K562 (cell line): ENCODE measurements around the gene ANKLE1. TPM values are rescaled to one million over a fixed set of nuclear protein-coding genes. Genes with fewer than 3 reads are reported as not detected.

ENCODE experiments used
- ATAC-seq: fragments of 200-7000 bp; cut with Tn5 transposase; 3 replicates; pipeline ENCODE4 v1.9.1; 2020; ENCODE audit warnings: moderate library complexity
- BruUV-seq: library from RNA; stranded (reverse); fragments of 400-500 nt; replicated peaks from 2 replicates; lab custom pipeline; 2021; lab: Mats Ljungman, UMichigan
- CTCF ChIA-PET: fragments of 300-600 bp; formaldehyde crosslinking; extraction: SDS; loops from one replicate; lab custom pipeline; 2021; ENCODE audit warnings: low intra/inter-chr PET ratio; lab: Yijun Ruan, JAX
- POLR2A ChIA-PET: fragments of 300-600, 350-650 bp; sonication (Branson Sonifier 250); formaldehyde crosslinking; extraction: SDS; loops from one replicate; lab custom pipeline; 2021; ENCODE audit warnings: antibody characterized with exemption, inconsistent platforms; lab: Yijun Ruan, JAX
- DNase-seq, 4 experiments: peaks; one replicate each; pipeline versions ENCODE4 v3.0.0 to v3.0.0-alpha.2; 2011 to 2018; ENCODE audit warnings: low spot score in 3 of 4, mixed read lengths in 3 of 4; ENCODE audit errors: extremely low read depth in 1 of 4
- FAIRE-seq: peaks from 2 replicates; lab custom pipeline; 2011; peaks lifted over from hg19 to GRCh38; lab: Jason Lieb, UNC
- H2AFZ ChIP-seq: 2 replicates; pipeline ENCODE4 v1.6.0; 2011; ENCODE audit warnings: low read depth, low read length, control low read depth, inconsistent platforms
- H3K27ac ChIP-seq: fragments of 200-600 bp; 3 replicates; pipeline ENCODE4 v1.8.0; 2011; ENCODE audit warnings: low read depth, mild to moderate bottlenecking, control low read depth, inconsistent platforms, low read length, moderate library complexity, mixed read lengths; ENCODE audit errors: extremely low read depth
- H3K27me3 ChIP-seq, 2 experiments: fragments of 300-600 bp in 1 of 2; 2 replicates in 1 of 2; 3 replicates in 1 of 2; pipeline versions ENCODE4 v1.6.0 to v1.8.0; 2011; ENCODE audit warnings: inconsistent platforms in 2 of 2, low read length in 2 of 2, mild to moderate bottlenecking in 1 of 2, mixed read lengths in 1 of 2, moderate library complexity in 1 of 2; ENCODE audit not compliant: control insufficient read depth in 2 of 2, insufficient read depth in 2 of 2
- H3K36me3 ChIP-seq: fragments of 300-600 bp; 3 replicates; pipeline ENCODE4 v1.8.0; 2011; ENCODE audit warnings: mild to moderate bottlenecking, low read length, inconsistent platforms; ENCODE audit not compliant: control insufficient read depth, insufficient read depth
- H3K4me1 ChIP-seq, 2 experiments: fragments of 200-600 bp in 1 of 2; replicated peaks in 1 of 2; 2 replicates in 1 of 2; 3 replicates in 1 of 2; pipeline versions ENCODE4 v1.5.1 to v1.8.0; 2011; ENCODE audit warnings: inconsistent platforms in 2 of 2, low read length in 2 of 2, mild to moderate bottlenecking in 1 of 2, mixed read lengths in 1 of 2, moderate library complexity in 1 of 2; ENCODE audit not compliant: control insufficient read depth in 2 of 2, insufficient read depth in 2 of 2
- H3K4me2 ChIP-seq: 2 replicates; pipeline ENCODE4 v1.6.1; 2011; ENCODE audit warnings: low read length, control low read depth, inconsistent platforms, mixed read lengths; ENCODE audit not compliant: insufficient read depth
- H3K4me3 ChIP-seq: fragments of 200-600 bp; sonication (generic), shearing (Covaris generic); 2 replicates; pipeline ENCODE4 v1.5.1; 2016; ENCODE audit warnings: control low read depth, inconsistent platforms
- H3K79me2 ChIP-seq: fragments of 200-600 bp; 3 replicates; pipeline ENCODE4 v1.8.0; 2011; ENCODE audit warnings: low read length, inconsistent platforms; ENCODE audit not compliant: control insufficient read depth, insufficient read depth
- H3K9ac ChIP-seq, 2 experiments: 2 replicates each; pipeline versions ENCODE4 v1.6.0 to v1.6.1; 2011; ENCODE audit warnings: low read depth in 2 of 2, low read length in 2 of 2, control low read depth in 1 of 2, inconsistent platforms in 1 of 2, mild to moderate bottlenecking in 1 of 2, mixed read lengths in 1 of 2; ENCODE audit not compliant: insufficient read depth in 1 of 2
- H3K9me1 ChIP-seq: one replicate; pipeline ENCODE4 v1.6.0; 2011; ENCODE audit warnings: inconsistent platforms, mild to moderate bottlenecking, low read length, moderate library complexity; ENCODE audit not compliant: control insufficient read depth, insufficient read depth
- H3K9me3 ChIP-seq: replicated peaks from 2 replicates; pipeline ENCODE4 v1.5.1; 2011; ENCODE audit warnings: low read depth, low read length, inconsistent platforms; ENCODE audit not compliant: control insufficient read depth, insufficient read depth
- H4K20me1 ChIP-seq: replicated peaks from 2 replicates; pipeline ENCODE4 v1.6.1; 2011; ENCODE audit warnings: low read length, inconsistent platforms, mixed read lengths; ENCODE audit not compliant: control insufficient read depth, insufficient read depth
- ASH1L ChIP-seq: fragments of 450-650 bp; IDR thresholded peaks from 2 replicates; pipeline ENCODE4 v1.6.1; 2018; ENCODE audit warnings: borderline replicate concordance, mild to moderate bottlenecking, low read depth; ENCODE audit not compliant: partially characterized antibody
- BRF1 ChIP-seq: IDR thresholded peaks from 3 replicates; pipeline ENCODE4 v1.6.1; 2011; ENCODE audit warnings: borderline replicate concordance, mild to moderate bottlenecking; ENCODE audit not compliant: insufficient read length; ENCODE audit errors: extremely low read depth
- DACH1 ChIP-seq: fragments of 450-650 bp; IDR thresholded peaks from 2 replicates; pipeline ENCODE4 v1.6.1; 2018; ENCODE audit not compliant: partially characterized antibody
- ESRRB ChIP-seq: fragments of 250-450 bp; sonication (Bioruptor Pico); IDR thresholded peaks from 2 replicates; pipeline ENCODE4 v1.5.0; 2020; ENCODE audit warnings: mild to moderate bottlenecking, moderate library complexity, borderline replicate concordance
- ETV5 ChIP-seq: sonication (generic); formaldehyde crosslinking; IDR thresholded peaks from 2 replicates; pipeline ENCODE4 v1.4.0; 2020; ENCODE audit warnings: low read depth, mild to moderate bottlenecking, missing genetic modification reagents
- EWSR1 ChIP-seq: fragments of 450-650 bp; IDR thresholded peaks from 2 replicates; pipeline ENCODE4 v1.6.1; 2018; ENCODE audit warnings: borderline replicate concordance, mild to moderate bottlenecking, low read depth, moderate library complexity; ENCODE audit not compliant: partially characterized antibody
- FOS ChIP-seq: IDR thresholded peaks from 3 replicates; pipeline ENCODE4 v1.6.1; 2011; ENCODE audit not compliant: insufficient read length; ENCODE audit errors: extremely low read depth
- GTF2A2 ChIP-seq: IDR thresholded peaks from 2 replicates; pipeline ENCODE4 v1.6.1; 2016; ENCODE audit warnings: mild to moderate bottlenecking, missing genetic modification characterization, missing compliant biosample characterization
- JUNB ChIP-seq: fragments of 450-650 bp; formaldehyde crosslinking; conservative IDR thresholded peaks from 2 replicates; pipeline ENCODE4 v1.4.0; 2020; ENCODE audit warnings: mild to moderate bottlenecking
- MEIS2 ChIP-seq: fragments of 450-650 bp; IDR thresholded peaks from 2 replicates; pipeline ENCODE4 v1.6.1; 2014; ENCODE audit warnings: mild to moderate bottlenecking; ENCODE audit not compliant: partially characterized antibody
- PHB ChIP-seq: fragments of 250-450 bp; sonication (Bioruptor Pico); IDR thresholded peaks from 2 replicates; pipeline ENCODE4 v1.5.0; 2021
- PRMT5 ChIP-seq: sonication (generic); formaldehyde crosslinking; IDR thresholded peaks from 2 replicates; pipeline ENCODE4 v1.5.0; 2020; ENCODE audit warnings: missing genetic modification reagents
- PRPF4 ChIP-seq: fragments of 200-400 bp; formaldehyde crosslinking; IDR thresholded peaks from one replicate; pipeline ENCODE4 v1.6.1; 2017; ENCODE audit warnings: low read length, low read depth, mild to moderate bottlenecking; ENCODE audit not compliant: insufficient read depth, poor library complexity, severe bottlenecking
- RBBP5 ChIP-seq: fragments of 200-600 bp; sonication (generic); IDR thresholded peaks from 2 replicates; pipeline ENCODE4 v1.6.1; 2012; ENCODE audit warnings: borderline replicate concordance, mild to moderate bottlenecking, low read length, control low read depth, inconsistent platforms; ENCODE audit not compliant: insufficient read depth, poor library complexity, severe bottlenecking
- SMARCE1 ChIP-seq: fragments of 450-650 bp; IDR thresholded peaks from 2 replicates; pipeline ENCODE4 v1.7.1; 2016; ENCODE audit warnings: mild to moderate bottlenecking
- SRSF9 ChIP-seq: fragments of 200-400 bp; formaldehyde crosslinking; IDR thresholded peaks from 2 replicates; pipeline ENCODE4 v1.6.1; 2017; ENCODE audit warnings: low read depth, low read length, borderline replicate concordance
- XRCC4 ChIP-seq: IDR thresholded peaks from one replicate; pipeline ENCODE4 v1.6.1; 2011; ENCODE audit not compliant: insufficient read depth, insufficient read length; ENCODE audit errors: extremely low read depth
- ZKSCAN3 ChIP-seq: fragments of 250-450 bp; sonication (Bioruptor Pico); IDR thresholded peaks from 2 replicates; pipeline ENCODE4 v1.4.0; 2020
- ZNF24 ChIP-seq: fragments of 450-650 bp; IDR thresholded peaks from 2 replicates; pipeline ENCODE4 v1.6.1; 2016
- ZNF324 ChIP-seq: fragments of 250-450 bp; sonication (Bioruptor Pico); IDR thresholded peaks from 2 replicates; pipeline ENCODE4 v1.4.0; 2020; ENCODE audit warnings: mild to moderate bottlenecking
- WGBS: fragments of 100-300 bp; shearing (Covaris generic); methylation state at CpG from one replicate; pipeline ENCODE4 v1.1.6; 2016; ENCODE audit warnings: low coverage, mixed read lengths; ENCODE audit not compliant: insufficient coverage; ENCODE audit errors: missing lambda C conversion rate; 5-methylcytosine and 5-hydroxymethylcytosine counted together
- in situ Hi-C: fragments of 300-500 bp; cut with MboI; formaldehyde crosslinking; loops from 4 replicates; pipeline ENCODE4 v1.15.0; 2018; ENCODE audit warnings: inconsistent platforms, mixed read lengths
- intact Hi-C: fragments of 100-400 bp; cut with micrococcal nuclease; formaldehyde crosslinking; loops from 2 replicates; pipeline ENCODE4 v1.14.2; 2022
- polyA plus RNA-seq, 8 experiments: library from polyadenylated mRNA; depleted of rRNA in 4 of 8; stranded (reverse) in 5 of 8; unstranded in 3 of 8; fragments of >200 nt; fragmentation: Nextera tagmentation in 2 of 8; fragmentation: Illumina TruSeq in 1 of 8; extraction: Ambion mirVana in 2 of 8; extraction: Trizol in 1 of 8; gene quantifications; 2 replicates each; pipeline versions ENCODE4 v1.2.1 to v1.2.3, GENCODE V29; 2011 to 2014; ENCODE audit warnings: inconsistent platforms in 1 of 8, missing spikeins in 1 of 8
- total RNA-seq, 7 experiments: library from RNA; depleted of rRNA in 6 of 7; stranded (reverse); fragments of >200 nt in 6 of 7; fragmentation: Illumina TruSeq in 2 of 7; extraction: Trizol in 2 of 7; gene quantifications; 2 replicates each; pipeline versions ENCODE4 v1.2.1 to v1.2.3, GENCODE V29; 2011 to 2021; ENCODE audit warnings: low replicate concordance in 1 of 7
- TF ChIP-seq, protein P1 (sequence below): IDR thresholded peaks from 3 replicates; pipeline ENCODE4 v1.6.1; 2011; ENCODE audit warnings: borderline replicate concordance, mild to moderate bottlenecking; ENCODE audit not compliant: insufficient read length, insufficient read depth

Gene ANKLE1
- total and polyA plus RNA-seq, 9 of the 15 experiments (the other 6 are each of a cell fraction or from before 2014, with no cell fraction given) = 0.63 to 9.2 (median 2.9) TPM

- Histone ChIP-seq H3K9ac (peak within 1 kb of the TSS; percentile 69 to 90), H3K4me2 (peak within 1 kb of the TSS; percentile 76), H3K9me3 (no peaks in the 10 kb centered on the region; the same call in 1 of the 2 replicates), H3K36me3 (peaks cover 21% of the 10 kb centered on the region; the same call in 1 of the 3 replicates), H3K27ac (peak within 1 kb of the TSS; percentile 75), H3K9me1 (no peaks in the 10 kb centered on the region), H3K4me1 (peaks cover 29 to 73% of the 10 kb centered on the region in 2 experiments; a peak in 4 of 5 replicates), H3K4me3 (peak within 1 kb of the TSS; percentile 69), H4K20me1 (no peaks in the 10 kb centered on the region; the same call in 1 of the 2 replicates), H3K27me3 (no peaks in the 10 kb centered on the region), H3K79me2 (peaks cover 24% of the 10 kb centered on the region), H2AFZ (peak within 1 kb of the TSS; percentile 90)
- DNase-seq (peak; percentile 85 to 100 (median 91)), ATAC-seq (peak; percentile 67), FAIRE-seq (peak; percentile 88)
- POLR2A ChIA-PET = interaction anchor here (0.6 to 7.9 kb wide), 8 partner anchors 8 to 249 kb away, joined by 3 to 78 read pairs (median 4); partner anchors contain the start of genes BST2, DDA1 and TMEM221
- intact Hi-C loops = loop anchor here (1.0 to 2.0 kb wide), 2 partner anchors 25 to 42 kb away; partner anchors contain the start of gene DDA1
- CTCF ChIA-PET = interaction anchor here (1.5 kb wide), 1 partner anchor 29 kb away, joined by 3 read pairs; the partner anchor contains the start of gene MRPL34
- in situ Hi-C loops = no loop called here
- 2% methylated on average over 82 of the region's 86 CpGs for WGBS
- BruUV-seq = no TSS peak
- no peak for TF ChIP-seq FOS
- no peak for TF ChIP-seq SRSF9
- TF ChIP-seq PRPF4 = peak; percentile 41
- 0 out of 2 replicates have a peak, but pooled peaks have one; percentile 30 for TF ChIP-seq SMARCE1
- TF ChIP-seq XRCC4 = no peak
- no peak for TF ChIP-seq EWSR1
- TF ChIP-seq MEIS2 = peak; percentile 65
- no peak for TF ChIP-seq GTF2A2 (tag)
- peak; percentile 96 for TF ChIP-seq DACH1
- peak; percentile 55 for TF ChIP-seq RBBP5
- TF ChIP-seq JUNB (CRISPR knock-in tag) = no peak
- peak; percentile 71; the same call in 1 of the 2 replicates for TF ChIP-seq PRMT5 (CRISPR knock-in tag)
- peak; percentile 57; the same call in 1 of the 2 replicates for TF ChIP-seq PHB (CRISPR knock-in tag)
- TF ChIP-seq, protein P1, sequence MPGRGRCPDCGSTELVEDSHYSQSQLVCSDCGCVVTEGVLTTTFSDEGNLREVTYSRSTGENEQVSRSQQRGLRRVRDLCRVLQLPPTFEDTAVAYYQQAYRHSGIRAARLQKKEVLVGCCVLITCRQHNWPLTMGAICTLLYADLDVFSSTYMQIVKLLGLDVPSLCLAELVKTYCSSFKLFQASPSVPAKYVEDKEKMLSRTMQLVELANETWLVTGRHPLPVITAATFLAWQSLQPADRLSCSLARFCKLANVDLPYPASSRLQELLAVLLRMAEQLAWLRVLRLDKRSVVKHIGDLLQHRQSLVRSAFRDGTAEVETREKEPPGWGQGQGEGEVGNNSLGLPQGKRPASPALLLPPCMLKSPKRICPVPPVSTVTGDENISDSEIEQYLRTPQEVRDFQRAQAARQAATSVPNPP = no peak
- no peak for TF ChIP-seq BRF1
- TF ChIP-seq ETV5 = no peak; the same call in 1 of the 2 replicates
- no peak for TF ChIP-seq ESRRB (CRISPR knock-in tag)
- peak; percentile 85 for TF ChIP-seq ZNF24
- TF ChIP-seq ZKSCAN3 (CRISPR knock-in tag) = no peak
- TF ChIP-seq ZNF324 = no peak
- TF ChIP-seq ASH1L = no peak
Observed at GRCh38 chr19:17334414-17335409, 53.0 kb downstream of the ANKLE1 start, which contains the start of gene ANO8. TSS of gene ANO8 (minus strand) at chr19:17334855. CDS start at chr19:17334670, 185 bp downstream.
